HG03097 (cell line): ENCODE measurements around the gene FAM131C.
"Not testable (repeated sequence)": the region's sequence is repeated elsewhere in the genome, so short reads cannot be mapped to it uniquely, and the experiment has no call there.

Experiments
- ATAC-seq: cut with Tn5 transposase; IDR thresholded peaks from one replicate; pipeline ENCODE4 v1.9.1; 2021; ENCODE audit not compliant: unreplicated experiment, low FRiP score

FAM131C gene

DNA sequence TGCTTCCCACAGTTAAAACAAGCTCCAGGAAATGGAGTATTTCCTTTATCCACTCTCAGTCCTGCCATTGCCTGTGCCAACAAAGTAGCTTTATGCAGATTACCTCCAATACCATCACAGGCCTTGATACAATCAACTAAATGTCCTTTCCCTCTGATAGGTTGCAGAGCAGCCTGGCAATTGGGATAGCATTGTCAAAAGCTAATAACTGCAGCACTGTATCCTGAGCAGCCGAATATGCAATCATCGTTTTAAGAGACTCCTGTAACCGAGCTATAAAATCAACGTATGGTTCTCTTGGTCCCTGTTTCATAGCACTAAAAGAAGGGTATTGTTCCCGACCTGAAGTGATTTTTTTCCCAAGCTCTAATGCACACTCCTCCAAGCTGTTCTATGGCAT is 33.6 kb upstream of the FAM131C start:
- ATAC-seq: not testable (repeated sequence)

DNA sequence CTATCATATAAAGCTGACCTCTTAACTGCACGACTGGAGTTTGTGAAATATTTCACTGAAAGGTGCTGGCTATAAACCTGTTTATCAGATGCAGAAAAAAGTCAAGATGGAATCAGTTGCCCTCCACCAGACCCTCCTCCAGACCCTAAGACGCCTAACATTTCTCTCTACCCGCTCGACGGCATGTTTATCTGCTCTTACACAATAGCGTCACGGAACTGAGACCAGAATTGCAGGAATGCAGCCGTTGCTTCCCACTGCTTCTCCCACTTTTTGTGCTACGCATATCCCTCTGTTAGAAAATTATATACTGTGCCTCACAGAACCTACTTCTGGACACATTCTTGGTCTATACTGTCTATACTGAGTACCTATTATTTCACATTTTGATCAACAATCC is 28.2 kb upstream of the FAM131C start:
- ATAC-seq: no peak

DNA sequence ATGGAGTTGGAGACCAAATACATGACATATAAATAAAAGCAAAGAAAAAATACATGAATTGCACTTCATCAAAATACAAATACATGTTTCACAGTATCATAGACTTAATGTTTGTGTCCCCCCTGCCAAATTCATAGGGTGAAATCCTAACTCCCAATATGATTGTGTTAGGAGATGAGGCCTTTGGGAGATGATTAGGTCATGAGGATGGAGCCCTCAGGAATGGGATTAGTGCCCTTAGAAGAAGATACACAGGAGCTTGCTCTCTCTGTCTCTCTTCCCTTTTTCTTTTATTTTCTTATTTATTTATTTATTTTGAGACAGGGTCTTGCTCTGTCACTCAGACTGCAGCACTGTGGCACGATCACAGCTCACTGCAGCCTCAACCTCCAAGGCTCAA is 26.0 kb upstream of the FAM131C start:
- no peak for ATAC-seq

DNA sequence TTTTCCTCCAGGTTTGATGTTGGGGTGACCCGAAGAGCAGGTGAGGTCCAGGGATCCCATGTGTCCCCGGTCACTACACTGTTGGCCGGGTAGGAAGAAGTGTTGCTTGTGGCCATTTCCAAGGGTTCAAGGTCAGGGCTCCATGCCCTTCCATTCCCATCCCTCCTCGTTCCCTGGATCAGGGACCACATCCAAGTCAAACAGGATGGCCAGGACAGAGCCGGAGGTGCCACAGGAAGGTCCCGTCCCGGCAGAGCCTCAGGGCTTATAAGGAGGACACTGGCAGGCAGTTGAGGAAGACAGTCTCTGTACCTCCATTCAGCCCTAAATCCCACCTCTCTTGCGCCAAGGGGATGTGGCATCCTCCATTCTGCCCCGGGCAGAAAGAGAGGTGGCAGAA is 22.0 kb upstream of the FAM131C start:
- no peak for ATAC-seq

DNA sequence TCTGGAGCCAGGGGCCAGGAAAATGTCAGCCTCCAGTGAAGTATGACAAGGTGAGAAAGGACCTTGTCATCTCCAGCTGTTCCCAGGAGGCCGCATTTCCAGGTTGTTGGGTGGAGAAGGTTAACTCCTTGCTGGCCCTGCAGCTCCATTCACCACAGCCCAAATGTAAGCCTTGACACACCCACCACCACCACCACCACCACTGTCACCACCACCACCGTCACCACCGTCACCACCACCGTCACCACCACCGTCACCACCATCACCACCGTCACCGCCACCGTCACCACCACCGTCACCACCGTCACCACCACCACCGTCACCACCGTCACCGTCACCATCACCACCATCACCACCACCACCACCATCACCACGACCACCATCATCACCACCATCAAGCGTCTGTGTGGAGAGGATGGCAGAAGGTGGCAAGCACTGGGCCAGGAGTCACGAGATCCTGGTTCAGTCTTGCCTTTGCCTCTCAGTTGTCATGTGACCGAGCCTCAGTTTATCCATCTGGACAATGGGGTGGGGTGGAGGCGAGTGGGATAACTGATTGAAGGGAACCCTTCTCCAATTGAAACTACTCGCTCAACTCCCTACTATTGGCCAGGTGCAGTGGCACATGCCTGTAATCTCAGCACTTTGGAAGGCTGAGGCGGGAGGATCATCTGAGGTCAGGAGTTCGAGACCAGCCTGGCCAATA is 21.2 kb upstream of the FAM131C start:
- ATAC-seq: no peak

DNA sequence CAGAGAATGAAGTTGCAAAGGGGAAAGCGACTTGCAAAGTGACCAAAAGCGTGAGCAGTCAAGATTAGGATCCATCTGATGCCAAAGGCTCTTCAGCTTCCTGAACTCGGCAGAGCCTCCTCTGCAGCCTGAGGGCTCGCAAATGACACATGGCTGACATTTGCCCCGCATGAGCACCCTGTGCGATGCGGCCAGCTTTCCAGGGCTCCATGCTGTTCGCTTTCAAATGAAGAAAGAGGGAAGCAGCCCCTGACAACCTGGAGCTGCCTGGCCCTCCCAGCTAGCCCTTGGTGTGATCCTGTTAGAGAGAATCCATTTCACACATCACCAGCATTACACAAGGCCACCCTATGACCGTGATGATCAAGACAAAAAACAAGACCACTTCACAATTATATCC is 20.2 kb upstream of the FAM131C start:
- ATAC-seq: no peak

DNA sequence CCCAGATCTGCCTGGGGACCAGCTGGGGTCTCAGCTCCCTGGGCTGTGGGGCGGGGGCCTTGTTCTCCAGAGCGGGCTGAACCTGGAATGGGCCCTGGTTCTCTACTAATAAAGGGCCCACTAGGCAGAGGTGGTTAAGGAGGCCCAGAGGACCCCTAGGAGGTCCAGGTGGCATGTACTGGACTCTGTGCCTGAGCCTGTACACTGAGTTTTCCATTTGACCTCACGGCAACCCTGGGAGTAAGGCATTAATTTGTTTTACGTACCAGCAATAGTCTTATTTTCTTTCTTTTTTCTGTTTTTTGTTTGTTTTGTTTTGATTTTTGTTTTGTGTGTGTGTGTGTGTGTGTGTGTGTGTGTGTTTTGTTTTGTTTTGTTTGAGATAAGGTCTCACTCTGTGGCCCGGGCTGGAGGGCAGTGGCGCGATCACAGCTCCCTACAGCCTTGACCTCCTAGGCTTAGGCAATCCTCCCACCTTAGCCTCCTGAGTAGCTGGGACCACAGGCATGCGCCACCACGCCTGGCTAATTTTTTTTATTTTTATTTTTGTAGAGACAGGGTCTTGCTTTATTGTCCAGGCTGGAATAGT is 19.6 kb upstream of the FAM131C start:
- ATAC-seq: no peak

DNA sequence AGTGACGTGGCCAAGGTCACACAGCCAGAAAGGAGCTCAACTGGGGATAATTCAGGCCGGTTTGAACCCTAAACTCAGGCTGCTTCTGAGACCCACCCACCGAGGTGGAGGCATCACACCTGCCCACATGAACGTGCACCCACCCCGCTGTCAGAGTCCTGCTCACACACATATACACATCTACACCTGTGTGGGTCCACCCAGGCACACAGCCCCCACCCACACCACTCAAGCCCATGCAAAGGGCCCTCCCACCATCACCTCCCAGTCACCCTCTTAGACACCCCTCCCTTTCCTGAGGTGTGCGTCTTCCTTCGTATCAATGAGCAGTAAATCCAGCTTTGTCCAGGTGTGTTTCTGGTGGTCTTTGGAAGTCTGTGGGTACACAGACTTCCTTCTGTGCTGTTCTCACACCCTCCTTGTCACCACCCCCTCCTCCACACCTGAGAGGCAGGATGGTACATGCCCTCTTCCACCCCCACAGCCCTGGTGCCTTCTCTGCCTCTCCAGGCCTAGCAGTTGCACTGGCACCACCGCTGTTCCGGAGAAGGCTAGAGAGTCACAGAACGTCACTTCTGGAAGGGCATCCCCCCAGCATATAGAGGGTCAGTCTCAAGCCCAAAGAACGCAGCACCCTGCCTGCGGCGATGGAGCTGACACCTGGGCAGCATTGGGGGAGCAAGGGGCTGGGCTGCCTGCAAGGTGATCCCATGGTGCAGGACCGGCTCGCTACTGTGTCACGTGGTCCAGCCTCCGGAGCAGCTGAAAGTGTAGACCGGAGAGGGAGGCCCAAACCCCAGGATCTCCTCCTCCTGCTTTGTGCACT is 18.9 kb upstream of the FAM131C start:
- no peak for ATAC-seq

DNA sequence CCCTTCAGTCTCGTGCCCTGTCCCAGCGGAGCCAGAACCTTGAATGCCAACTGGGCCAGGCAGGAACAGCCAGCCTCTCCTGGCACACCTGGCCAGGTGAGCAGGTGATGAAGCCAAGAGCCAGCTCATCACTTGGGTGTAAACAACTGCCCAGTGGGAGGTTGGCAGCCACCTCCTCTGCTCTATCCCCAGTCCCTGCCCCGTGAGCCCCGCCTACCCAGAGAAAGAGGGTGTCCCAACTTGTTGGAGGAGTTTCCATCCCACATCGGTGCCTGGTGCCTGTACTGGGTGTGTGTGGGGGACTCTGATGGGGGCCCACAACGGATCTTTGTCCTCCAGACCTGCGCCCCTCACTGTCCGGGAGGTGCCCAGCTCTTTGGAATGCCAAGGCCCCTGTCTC is 17.8 kb upstream of the FAM131C start:
- ATAC-seq: no peak

DNA sequence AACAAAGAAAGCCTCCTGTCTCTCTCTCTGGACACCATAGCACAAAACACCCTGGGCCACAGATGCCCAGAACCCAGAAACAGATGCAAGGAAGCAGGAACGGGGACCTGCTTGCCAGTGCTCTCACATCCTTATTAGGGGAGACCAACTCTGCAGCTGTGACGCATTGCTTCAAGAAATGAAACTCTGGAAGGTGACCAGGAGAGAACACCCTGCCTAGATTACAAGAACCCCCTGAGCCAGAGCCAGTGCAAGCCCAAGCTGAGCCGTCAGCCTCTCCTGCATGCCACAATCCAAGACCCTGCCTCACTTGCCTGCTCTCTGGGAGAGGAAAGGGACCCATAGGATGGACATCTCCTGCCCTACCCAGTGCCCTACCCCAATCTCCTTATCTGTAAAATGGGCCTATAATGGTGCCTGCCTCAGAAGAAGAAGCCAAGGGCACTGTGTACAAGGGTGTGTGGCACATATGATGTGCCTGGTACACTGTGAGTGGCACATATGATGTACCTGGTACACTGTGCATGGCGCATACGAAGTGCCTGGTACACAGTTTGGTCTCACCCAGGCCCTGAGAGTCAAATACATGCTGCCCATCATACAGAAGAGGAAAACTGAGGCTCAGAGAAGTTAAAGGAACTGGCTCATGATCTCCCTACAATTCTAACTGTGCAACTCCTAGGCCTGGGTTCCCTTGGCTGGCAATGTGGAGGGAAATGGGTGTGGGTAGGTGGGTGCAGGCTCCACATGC is 16.8 kb upstream of the FAM131C start:
- no peak for ATAC-seq

DNA sequence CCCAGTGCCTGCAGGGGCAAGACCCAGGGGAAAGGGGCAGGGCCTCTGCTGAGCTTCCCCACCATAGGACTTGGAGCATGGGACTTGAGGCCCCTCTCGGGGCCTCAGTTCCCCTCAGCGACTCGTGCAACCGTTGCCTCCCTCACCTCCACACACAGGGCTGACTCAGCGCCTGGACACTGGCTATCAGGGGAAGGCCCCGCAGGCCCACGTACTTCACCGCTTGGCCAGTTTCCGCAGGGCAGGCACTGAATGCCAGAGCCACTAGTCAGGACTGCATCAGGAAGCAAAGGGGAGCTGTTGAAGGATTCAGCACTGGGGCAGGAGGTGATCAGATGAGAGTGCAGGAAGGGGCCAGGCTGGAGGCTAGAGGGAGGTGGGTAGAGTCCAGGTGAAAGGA is 15.5 kb upstream of the FAM131C start:
- no peak for ATAC-seq

DNA sequence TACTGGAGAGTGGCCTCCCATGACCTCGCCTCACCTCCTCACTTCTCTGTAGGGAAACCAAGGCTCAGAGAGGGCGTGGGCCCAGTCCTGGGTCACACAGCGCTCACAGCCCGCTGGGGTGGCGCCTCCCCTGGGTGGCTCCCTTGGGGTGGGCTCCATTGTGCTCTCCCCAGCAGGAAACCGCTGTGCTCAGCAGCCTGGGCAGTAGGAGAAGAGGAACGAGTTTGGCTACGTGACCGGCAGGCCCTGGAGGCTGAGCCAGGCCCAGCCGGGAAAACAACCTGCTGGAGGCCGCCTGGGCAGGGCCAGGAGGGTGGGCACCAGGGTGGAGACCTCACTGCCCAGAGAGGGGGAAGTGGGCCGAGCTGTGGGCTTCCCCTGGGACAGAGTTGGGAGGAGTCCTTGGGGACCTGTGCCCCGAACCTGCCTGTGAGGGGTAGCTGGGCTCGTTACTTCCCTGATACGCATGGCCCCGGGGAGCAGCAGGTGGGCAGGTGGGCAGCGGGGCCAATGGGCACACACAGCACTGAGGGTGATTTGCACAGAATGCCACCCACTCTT is 15.0 kb upstream of the FAM131C start:
- no peak for ATAC-seq

DNA sequence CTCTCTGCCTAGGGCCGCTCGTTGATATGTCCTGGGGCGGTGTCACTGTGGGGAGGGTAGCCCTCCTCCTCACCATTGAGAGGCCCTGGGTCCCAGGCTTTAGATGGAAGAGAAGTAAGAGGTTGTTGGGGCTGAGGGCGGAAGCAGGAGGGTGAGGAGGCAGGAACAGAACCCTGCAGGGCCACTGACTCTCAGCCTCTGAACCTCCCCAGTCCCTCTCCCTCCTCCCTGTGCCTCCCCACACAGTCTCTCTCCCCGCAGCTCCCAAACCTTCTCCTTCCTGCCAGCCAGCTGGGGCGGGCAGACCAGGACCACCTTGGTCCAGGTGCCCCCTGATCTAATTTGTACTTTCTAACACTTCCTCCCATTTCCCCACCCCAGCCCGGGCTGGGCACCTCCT is 14.3 kb upstream of the FAM131C start:
- ATAC-seq: no peak

DNA sequence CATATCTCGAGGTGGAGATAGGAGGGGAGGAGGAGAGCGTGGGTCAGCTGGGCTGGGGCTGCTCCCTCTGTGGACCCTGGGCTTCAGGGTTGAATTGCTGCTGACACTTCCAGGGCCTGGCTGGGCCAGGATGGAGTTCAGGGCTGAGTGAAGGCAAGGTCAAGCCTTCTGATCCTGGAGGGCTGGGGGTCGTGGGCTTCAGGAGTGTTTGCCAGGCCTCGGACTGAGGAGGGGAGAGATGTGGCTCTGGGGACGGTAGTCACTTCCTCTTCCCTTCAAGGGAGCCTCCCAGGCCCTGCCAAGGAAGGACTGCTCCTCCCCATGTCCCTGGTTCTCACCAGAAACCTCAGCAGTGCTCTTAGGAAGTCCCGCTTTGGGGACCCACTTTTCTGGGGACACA is 12.1 kb upstream of the FAM131C start:
- ATAC-seq: no peak

DNA sequence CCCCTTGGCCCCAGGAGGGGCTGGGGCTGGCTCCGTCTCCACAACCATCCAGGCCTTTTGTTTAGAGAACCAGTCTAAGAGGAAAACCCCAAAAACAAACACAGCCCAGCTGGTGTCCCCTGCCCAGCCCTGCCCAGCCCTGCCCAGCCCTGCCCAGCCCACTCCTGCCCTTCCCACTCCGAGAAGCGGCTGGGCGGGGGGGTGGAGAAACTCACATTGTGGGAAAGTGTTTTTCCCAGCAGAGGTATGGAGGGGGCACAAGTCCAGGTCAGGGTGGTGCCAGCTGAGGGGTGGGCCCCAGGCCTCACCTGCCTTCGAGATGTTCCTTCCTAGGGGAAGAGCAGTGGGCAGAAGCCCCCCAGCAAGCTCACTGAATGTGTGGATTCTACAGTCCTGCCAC is 10.0 kb upstream of the FAM131C start:
- no peak for ATAC-seq

DNA sequence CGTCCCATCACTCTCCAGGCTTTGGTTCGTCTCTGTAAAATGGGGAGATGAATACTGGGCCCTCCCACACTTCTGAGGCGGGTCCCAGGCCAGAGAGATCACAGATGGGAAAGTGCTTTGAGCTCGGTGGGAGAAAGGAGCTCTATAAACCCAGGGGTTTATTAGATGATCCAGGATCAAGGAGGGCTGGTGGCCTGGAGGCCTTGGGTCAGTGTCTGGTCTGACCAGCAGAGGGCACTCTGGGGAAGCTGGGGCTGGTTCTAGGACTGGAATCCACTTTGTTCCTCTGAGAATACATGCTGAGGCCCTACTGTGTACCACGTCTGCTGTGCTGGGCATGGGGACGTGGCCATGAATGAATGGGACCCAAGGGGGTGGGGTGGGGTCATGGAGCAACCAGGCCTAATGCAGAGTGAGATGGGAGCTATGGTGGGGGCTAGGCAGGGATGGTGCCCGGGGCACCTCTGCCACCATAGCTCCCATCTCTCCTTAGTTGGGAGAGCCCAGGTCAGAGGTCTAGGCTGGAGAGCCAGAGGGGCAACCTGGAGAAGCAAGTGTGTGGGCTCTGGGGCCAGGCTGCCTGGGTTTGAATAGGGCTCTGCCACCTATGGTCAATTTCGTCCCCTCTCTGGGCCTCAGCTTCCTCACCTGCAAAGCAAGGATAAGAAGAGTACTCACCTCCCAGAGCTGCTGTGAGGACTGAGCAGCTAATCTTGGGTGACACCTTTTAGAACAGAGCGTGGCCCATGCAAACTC is 9.0 kb upstream of the FAM131C start:
- ATAC-seq: no peak

DNA sequence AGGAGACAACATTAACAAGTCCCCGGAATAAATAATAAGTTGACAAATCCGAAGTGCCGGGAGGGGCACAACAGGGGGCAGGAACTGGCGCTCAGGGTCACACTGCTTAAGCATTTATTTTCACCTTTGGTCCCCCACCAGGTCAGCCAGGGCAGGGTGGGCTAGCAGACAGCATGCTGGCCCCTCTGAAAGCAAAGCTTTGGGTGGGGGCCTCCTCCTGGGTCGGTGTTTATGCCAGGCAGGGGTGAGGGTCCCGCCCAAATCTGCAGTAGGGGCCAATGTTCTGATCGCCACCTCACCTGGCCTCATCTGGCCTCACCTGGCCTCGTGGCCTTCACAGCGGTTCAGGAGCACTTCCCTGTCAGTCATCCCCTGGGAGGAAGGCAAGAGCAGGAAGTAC is 8.2 kb upstream of the FAM131C start:
- ATAC-seq: no peak

DNA sequence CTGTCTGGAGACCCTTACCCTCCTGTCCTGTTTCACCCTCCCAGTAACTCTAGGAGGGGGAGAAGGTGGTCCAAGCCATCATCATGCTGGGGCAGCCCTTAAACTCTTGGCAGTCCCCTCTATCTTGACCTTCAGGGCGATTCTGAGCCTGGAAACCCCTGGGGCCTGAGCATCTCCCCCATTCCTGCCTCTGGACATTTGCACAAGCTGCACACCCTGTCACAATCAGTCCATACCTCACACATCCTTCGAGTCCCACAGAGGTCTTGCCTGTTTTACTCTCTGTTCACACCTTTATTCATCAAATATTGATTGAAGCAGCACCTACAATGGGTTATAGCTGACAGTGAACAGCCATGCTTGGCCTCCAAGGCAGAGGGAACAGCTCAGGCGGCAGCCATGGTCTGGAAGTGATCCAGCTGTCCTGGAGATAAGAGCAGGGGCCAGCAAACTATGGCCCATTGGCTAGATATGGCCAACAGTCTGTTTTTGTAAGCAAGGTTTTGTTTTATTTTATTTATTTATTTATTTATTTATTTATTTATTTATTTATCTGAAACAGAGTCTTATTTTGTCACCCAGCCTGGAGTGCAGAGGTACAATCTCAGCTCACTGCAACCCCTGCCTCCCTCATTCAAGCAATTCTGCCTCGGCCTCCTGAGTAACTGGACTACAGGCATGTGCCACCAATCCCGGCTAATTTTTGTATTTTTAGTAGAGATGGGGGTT is 7.1 kb upstream of the FAM131C start:
- no peak for ATAC-seq

DNA sequence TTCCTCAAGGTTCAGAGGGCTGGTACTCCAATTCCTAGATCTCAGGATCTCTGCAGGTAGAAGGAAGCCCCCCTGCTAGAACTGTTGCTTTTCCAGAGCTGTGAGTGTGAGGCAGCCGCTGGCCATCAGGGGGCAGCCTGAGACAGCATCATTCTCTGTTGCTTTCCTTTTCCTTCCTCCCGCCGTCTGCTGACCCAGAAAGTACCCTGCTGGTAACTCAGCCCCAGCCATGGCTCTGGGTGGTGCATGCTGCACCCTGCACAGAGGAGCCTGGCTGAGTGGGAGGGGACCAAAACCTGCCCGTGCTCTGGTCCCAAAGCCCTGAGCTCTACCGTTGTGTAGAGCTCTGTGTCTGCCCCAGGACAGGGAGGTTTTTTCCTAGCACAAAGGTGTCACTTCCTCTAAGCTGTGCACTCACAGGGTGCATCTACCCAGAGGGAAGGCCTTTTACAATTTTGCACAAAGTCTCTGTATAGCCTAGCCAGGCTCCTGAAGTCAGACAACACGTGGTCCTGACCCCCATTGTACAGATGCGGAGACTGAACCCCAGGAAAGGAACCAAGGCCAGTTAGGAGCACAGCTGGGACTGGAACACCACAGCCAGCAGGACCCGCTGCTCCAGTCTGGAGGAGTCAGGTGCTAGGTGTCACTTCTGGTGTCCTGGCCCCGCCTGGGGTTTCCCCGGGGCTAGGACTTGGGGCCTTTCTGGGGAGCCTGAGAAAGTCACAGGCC is 5.6 kb upstream of the FAM131C start:
- ATAC-seq: no peak
